WTC11 (cell line): ENCODE data around the gene UNG. TPM values are rescaled to one million over a fixed set of nuclear protein-coding genes. Genes with fewer than 3 reads are reported as not detected.

Experiments used
- ATAC-seq: fragments of 200-7000 bp; cut with Tn5 transposase; 2 replicates; pipeline ENCODE4 v1.10.0; 2021; ENCODE audit warnings: mild to moderate bottlenecking, moderate library complexity
- CTCF ChIA-PET: fragments of 300-600 bp; sonication (Branson Sonifier 250); formaldehyde crosslinking; loops from one replicate; lab custom pipeline; 2021; ENCODE audit warnings: antibody characterized with exemption; lab: Charles Lee
- POLR2A ChIA-PET: fragments of 350-600 bp; sonication (Branson Sonifier 250); formaldehyde crosslinking; loops from one replicate; lab custom pipeline; 2021; ENCODE audit warnings: antibody characterized with exemption; lab: Charles Lee
- DNase-seq: peaks from one replicate; pipeline ENCODE4 v3.0.0; 2021; ENCODE audit warnings: low spot score
- H3K27ac Mint-ChIP-seq: 2 replicates; pipeline ENCODE4 v1.8.0; 2021; ENCODE audit warnings: mixed read lengths
- H3K27me3 Mint-ChIP-seq: 2 replicates; pipeline ENCODE4 v1.8.0; 2021; ENCODE audit warnings: low read depth, mild to moderate bottlenecking, moderate library complexity, mixed read lengths
- H3K36me3 Mint-ChIP-seq: 2 replicates; pipeline ENCODE4 v1.8.0; 2021; ENCODE audit warnings: mixed read lengths
- H3K4me1 Mint-ChIP-seq: 2 replicates; pipeline ENCODE4 v1.8.0; 2022; ENCODE audit warnings: mixed read lengths
- H3K4me3 Mint-ChIP-seq: 2 replicates; pipeline ENCODE4 v1.8.0; 2021; ENCODE audit warnings: mild to moderate bottlenecking, moderate library complexity, mixed read lengths
- H3K9me3 Mint-ChIP-seq: 2 replicates; pipeline ENCODE4 v1.8.0; 2021; ENCODE audit warnings: mixed read lengths
- CTCF ChIP-seq: fragments of 200-600 bp; IDR thresholded peaks from 2 replicates; pipeline ENCODE4 v1.8.0; 2022; ENCODE audit warnings: antibody characterized with exemption
- ELF4 ChIP-seq: sonication (generic); formaldehyde crosslinking; IDR thresholded peaks from 2 replicates; pipeline ENCODE4 v1.8.1; 2022; ENCODE audit warnings: low read depth, mild to moderate bottlenecking, moderate library complexity, missing genetic modification reagents
- FOXJ3 ChIP-seq: sonication (generic); formaldehyde crosslinking; IDR thresholded peaks from 2 replicates; pipeline ENCODE4 v1.9.0; 2021; ENCODE audit warnings: missing genetic modification reagents, mild to moderate bottlenecking, borderline replicate concordance
- FOXK1 ChIP-seq: sonication (generic); formaldehyde crosslinking; IDR thresholded peaks from 2 replicates; pipeline ENCODE4 v1.8.0; 2022; ENCODE audit warnings: mild to moderate bottlenecking, moderate library complexity, missing genetic modification reagents
- IRF2 ChIP-seq: sonication (generic); formaldehyde crosslinking; IDR thresholded peaks from 2 replicates; pipeline ENCODE4 v1.8.0; 2022; ENCODE audit warnings: low read depth, missing genetic modification reagents, borderline replicate concordance
- MAX ChIP-seq: sonication (generic); formaldehyde crosslinking; IDR thresholded peaks from 2 replicates; pipeline ENCODE4 v1.8.0; 2022; ENCODE audit warnings: mild to moderate bottlenecking, missing genetic modification reagents
- MXD4 ChIP-seq: fragments of 250-450 bp; sonication (Bioruptor Pico); IDR thresholded peaks from 2 replicates; pipeline ENCODE4 v1.8.0; 2021; ENCODE audit warnings: mild to moderate bottlenecking, moderate library complexity, borderline replicate concordance
- NFATC4 ChIP-seq: fragments of 250-450 bp; sonication (Bioruptor Pico); IDR thresholded peaks from 2 replicates; pipeline ENCODE4 v1.9.0; 2021; ENCODE audit warnings: mild to moderate bottlenecking
- PRDM15 ChIP-seq: sonication (generic); formaldehyde crosslinking; IDR thresholded peaks from 2 replicates; pipeline ENCODE4 v1.8.0; 2022; ENCODE audit warnings: missing genetic modification reagents
- PRRX2 ChIP-seq: fragments of 250-450 bp; sonication (Bioruptor Pico); IDR thresholded peaks from 2 replicates; pipeline ENCODE4 v1.8.0; 2021; ENCODE audit warnings: mild to moderate bottlenecking
- RELA ChIP-seq: sonication (generic); formaldehyde crosslinking; IDR thresholded peaks from 2 replicates; pipeline ENCODE4 v1.8.1; 2022; ENCODE audit warnings: missing genetic modification reagents, mild to moderate bottlenecking, borderline replicate concordance
- RORB ChIP-seq: fragments of 250-450 bp; sonication (Bioruptor Pico); IDR thresholded peaks from 2 replicates; pipeline ENCODE4 v1.9.0; 2021; ENCODE audit warnings: mild to moderate bottlenecking
- SOX15 ChIP-seq: fragments of 250-450 bp; sonication (Bioruptor Pico); IDR thresholded peaks from 2 replicates; pipeline ENCODE4 v1.9.0; 2021; ENCODE audit warnings: mild to moderate bottlenecking
- SP1 ChIP-seq: sonication (generic); formaldehyde crosslinking; conservative IDR thresholded peaks from 2 replicates; pipeline ENCODE4 v1.8.1; 2022; ENCODE audit warnings: missing genetic modification reagents
- USF2 ChIP-seq: sonication (generic); formaldehyde crosslinking; IDR thresholded peaks from 2 replicates; pipeline ENCODE4 v1.8.1; 2023; ENCODE audit warnings: mild to moderate bottlenecking, missing genetic modification reagents, moderate library complexity
- ZBTB43 ChIP-seq: sonication (generic); formaldehyde crosslinking; IDR thresholded peaks from 2 replicates; pipeline ENCODE4 v1.8.1; 2023; ENCODE audit warnings: mild to moderate bottlenecking, missing genetic modification reagents
- ZNF263 ChIP-seq: sonication (generic); formaldehyde crosslinking; IDR thresholded peaks from 2 replicates; pipeline ENCODE4 v1.8.1; 2022; ENCODE audit warnings: low read depth, mild to moderate bottlenecking, moderate library complexity, missing genetic modification reagents
- ZNF396 ChIP-seq: fragments of 250-450 bp; sonication (Bioruptor Pico); IDR thresholded peaks from 2 replicates; pipeline ENCODE4 v1.8.0; 2021; ENCODE audit warnings: mild to moderate bottlenecking, moderate library complexity, borderline replicate concordance
- ZNF512 ChIP-seq: sonication (generic); formaldehyde crosslinking; IDR thresholded peaks from 2 replicates; pipeline ENCODE4 v1.8.1; 2022; ENCODE audit warnings: missing genetic modification reagents, borderline replicate concordance
- ZNF671 ChIP-seq: fragments of 250-450 bp; sonication (Bioruptor Pico); IDR thresholded peaks from 2 replicates; pipeline ENCODE4 v1.8.0; 2021; ENCODE audit warnings: mild to moderate bottlenecking
- total RNA-seq: library from RNA; stranded (reverse); gene quantifications from 3 replicates; pipeline ENCODE4 v1.2.3, GENCODE V29; 2021
- TF ChIP-seq, protein P1 (sequence below): sonication (generic); formaldehyde crosslinking; IDR thresholded peaks from 2 replicates; pipeline ENCODE4 v1.8.0; 2023; ENCODE audit warnings: missing genetic modification reagents
- TF ChIP-seq, protein P2 (sequence below): fragments of 250-450 bp; sonication (Bioruptor Pico); IDR thresholded peaks from 2 replicates; pipeline ENCODE4 v2.1.2; 2022; ENCODE audit warnings: mild to moderate bottlenecking, moderate library complexity

Gene UNG
- total RNA-seq, 1 experiment from 2014 or later: 127 TPM

GRCh38 chr12:109150124-109150640 is 52.8 kb downstream of the UNG start:
- H3K36me3 Mint-ChIP-seq: no peaks in the 10 kb centered on the region
- H3K4me3 Mint-ChIP-seq: no peak overlapping the region
- TF ChIP-seq FOXJ3 (CRISPR knock-in tag) (no peak), NFATC4 (CRISPR knock-in tag) (no peak), ZNF396 (CRISPR knock-in tag) (no peak), FOXK1 (no peak), ZNF512 (no peak), RORB (CRISPR knock-in tag) (no peak), SP1 (no peak), PRDM15 (CRISPR knock-in tag) (no peak), ZBTB43 (CRISPR knock-in tag) (no peak), CTCF (no peak), ZNF671 (CRISPR knock-in tag) (no peak), SOX15 (no peak), PRRX2 (CRISPR knock-in tag) (no peak), MAX (CRISPR knock-in tag) (no peak)
- TF ChIP-seq, protein P1, sequence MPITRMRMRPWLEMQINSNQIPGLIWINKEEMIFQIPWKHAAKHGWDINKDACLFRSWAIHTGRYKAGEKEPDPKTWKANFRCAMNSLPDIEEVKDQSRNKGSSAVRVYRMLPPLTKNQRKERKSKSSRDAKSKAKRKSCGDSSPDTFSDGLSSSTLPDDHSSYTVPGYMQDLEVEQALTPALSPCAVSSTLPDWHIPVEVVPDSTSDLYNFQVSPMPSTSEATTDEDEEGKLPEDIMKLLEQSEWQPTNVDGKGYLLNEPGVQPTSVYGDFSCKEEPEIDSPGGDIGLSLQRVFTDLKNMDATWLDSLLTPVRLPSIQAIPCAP: no peak
- peaks cover 6% of the 10 kb centered on the region for H3K4me1 Mint-ChIP-seq
- no peak overlapping the region for H3K27ac Mint-ChIP-seq
- peaks cover 18% of the 10 kb centered on the region for H3K27me3 Mint-ChIP-seq
- ChIA-PET POLR2A (no interaction called here), CTCF (interaction anchor here (1.9 kb wide), 1 partner anchor 39 kb away, joined by 5 read pairs; no protein-coding TSS in a partner anchor)
- no peak for DNase-seq
- no peaks in the 10 kb centered on the region for H3K9me3 Mint-ChIP-seq
- no peak for ATAC-seq

- Mint-ChIP-seq H3K36me3 (no peaks in the 10 kb centered on the region), H3K27ac (no peak overlapping the region), H3K4me3 (no peak overlapping the region), H3K9me3 (no peaks in the 10 kb centered on the region), H3K27me3 (peaks cover 18% of the 10 kb centered on the region), H3K4me1 (peaks cover 13% of the 10 kb centered on the region)
- ATAC-seq: no peak
- no peak for DNase-seq
- CTCF ChIA-PET: no interaction called here
- TF ChIP-seq ELF4 (no peak), IRF2 (no peak), ZNF263 (CRISPR knock-in tag) (no peak), RELA (CRISPR knock-in tag) (no peak), USF2 (CRISPR knock-in tag) (no peak), MXD4 (no peak), FOXJ3 (CRISPR knock-in tag) (no peak)
- TF ChIP-seq, protein P1: no peak
- TF ChIP-seq, protein P2, sequence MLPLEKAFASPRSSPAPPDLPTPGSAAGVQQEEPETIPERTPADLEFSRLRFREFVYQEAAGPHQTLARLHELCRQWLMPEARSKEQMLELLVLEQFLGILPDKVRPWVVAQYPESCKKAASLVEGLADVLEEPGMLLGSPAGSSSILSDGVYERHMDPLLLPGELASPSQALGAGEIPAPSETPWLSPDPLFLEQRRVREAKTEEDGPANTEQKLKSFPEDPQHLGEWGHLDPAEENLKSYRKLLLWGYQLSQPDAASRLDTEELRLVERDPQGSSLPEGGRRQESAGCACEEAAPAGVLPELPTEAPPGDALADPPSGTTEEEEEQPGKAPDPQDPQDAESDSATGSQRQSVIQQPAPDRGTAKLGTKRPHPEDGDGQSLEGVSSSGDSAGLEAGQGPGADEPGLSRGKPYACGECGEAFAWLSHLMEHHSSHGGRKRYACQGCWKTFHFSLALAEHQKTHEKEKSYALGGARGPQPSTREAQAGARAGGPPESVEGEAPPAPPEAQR (CRISPR knock-in tag): no peak
- TF ChIP-seq, all 79 proteins: peak for 0
- POLR2A ChIA-PET: no interaction called here
Measured at GRCh38 chr12:109151457-109151856, 54.1 kb downstream of the UNG start.
